HepG2 (cell line): Measurements from ENCODE around the gene CPAMD8. TPM values are rescaled to one million over a fixed set of nuclear protein-coding genes. Genes with fewer than 3 reads are reported as not detected.
A peak's percentile ranks its signal among the peaks of the same experiment; 100 is the strongest.

Source experiments
- CBFB ChIP-seq: sonication (generic); formaldehyde crosslinking; IDR thresholded peaks from 2 replicates; pipeline ENCODE4 v1.4.0; 2020; ENCODE audit warnings: missing genetic modification reagents
- CHD2 ChIP-seq: IDR thresholded peaks from 2 replicates; pipeline ENCODE4 v1.6.1; 2011; ENCODE audit warnings: low read depth, low read length, improper control_type of control experiment
- GABPB1 ChIP-seq: IDR thresholded peaks from 2 replicates; pipeline ENCODE4 v1.6.1; 2016; ENCODE audit warnings: mild to moderate bottlenecking, missing genetic modification reagents, moderate library complexity, missing compliant biosample characterization
- GATAD1 ChIP-seq: IDR thresholded peaks from 2 replicates; pipeline ENCODE4 v1.6.1; 2016; ENCODE audit warnings: missing genetic modification reagents, missing compliant biosample characterization
- HNRNPLL ChIP-seq: fragments of 200-400 bp; formaldehyde crosslinking; IDR thresholded peaks from 2 replicates; pipeline ENCODE4 v1.6.1; 2017; ENCODE audit warnings: mild to moderate bottlenecking, low read depth, low read length; ENCODE audit not compliant: poor library complexity, severe bottlenecking
- KAT8 ChIP-seq: IDR thresholded peaks from 2 replicates; pipeline ENCODE4 v1.6.1; 2016; ENCODE audit warnings: missing genetic modification reagents, missing compliant biosample characterization
- KDM6A ChIP-seq: IDR thresholded peaks from 2 replicates; pipeline ENCODE4 v1.6.1; 2016; ENCODE audit warnings: low read depth
- NCOA2 ChIP-seq: sonication (generic); formaldehyde crosslinking; IDR thresholded peaks from 2 replicates; pipeline ENCODE4 v1.8.0; 2022; ENCODE audit warnings: inconsistent platforms
- NFYC ChIP-seq: IDR thresholded peaks from 2 replicates; pipeline ENCODE4 v1.6.1; 2016; ENCODE audit warnings: missing genetic modification reagents, missing compliant biosample characterization
- POLR2G ChIP-seq: fragments of 200-400 bp; formaldehyde crosslinking; IDR thresholded peaks from 2 replicates; pipeline ENCODE4 v1.6.1; 2018; ENCODE audit warnings: mild to moderate bottlenecking, low read depth, low read length, moderate library complexity
- TBX3 ChIP-seq: fragments of 450-650 bp; IDR thresholded peaks from 2 replicates; pipeline ENCODE4 v1.6.1; 2017; ENCODE audit warnings: antibody characterized with exemption, mild to moderate bottlenecking, inconsistent platforms, borderline replicate concordance
- ZBTB1 ChIP-seq: sonication (generic); formaldehyde crosslinking; IDR thresholded peaks from 2 replicates; pipeline ENCODE4 v1.4.0; 2020; ENCODE audit warnings: missing genetic modification reagents, borderline replicate concordance
- ZFP1 ChIP-seq: IDR thresholded peaks from 2 replicates; pipeline ENCODE4 v1.6.1; 2016
- ZNF12 ChIP-seq: sonication (generic); formaldehyde crosslinking; IDR thresholded peaks from 2 replicates; pipeline ENCODE4 v1.5.0; 2020; ENCODE audit warnings: missing genetic modification reagents
- ZNF326 ChIP-seq: sonication (generic); formaldehyde crosslinking; IDR thresholded peaks from 2 replicates; pipeline ENCODE4 v1.4.0; 2020; ENCODE audit warnings: missing genetic modification reagents, borderline replicate concordance
- ZNF558 ChIP-seq: sonication (generic); formaldehyde crosslinking; IDR thresholded peaks from 2 replicates; pipeline ENCODE4 v1.9.0; 2022; ENCODE audit warnings: mild to moderate bottlenecking, missing genetic modification reagents, borderline replicate concordance
- ZNF761 ChIP-seq: sonication (generic); formaldehyde crosslinking; conservative IDR thresholded peaks from 2 replicates; pipeline ENCODE4 v1.4.0; 2020; ENCODE audit warnings: mild to moderate bottlenecking, missing genetic modification reagents
- polyA plus RNA-seq, 8 experiments: library from polyadenylated mRNA; depleted of rRNA in 3 of 8; stranded (reverse) in 7 of 8; unstranded in 1 of 8; fragments of >200 nt; fragmentation: Illumina TruSeq in 4 of 8; extraction: Trizol in 4 of 8; gene quantifications; 2 replicates each; pipeline versions ENCODE4 v1.2.1 to v1.2.3, GENCODE V29; 2011 to 2016; ENCODE audit warnings: low read depth in 4 of 8, missing spikeins in 1 of 8, mixed read lengths in 1 of 8; ENCODE audit not compliant: insufficient read depth in 1 of 8
- total RNA-seq, 5 experiments: library from RNA; depleted of rRNA; stranded (reverse); fragments of >200 nt; fragmentation: Illumina TruSeq; extraction: Trizol; gene quantifications; 2 replicates each; pipeline ENCODE4 v1.2.3, GENCODE V29; 2016; ENCODE audit warnings: low read depth in 1 of 5
- TF ChIP-seq, protein P1 (sequence below): sonication (generic); formaldehyde crosslinking; IDR thresholded peaks from 2 replicates; pipeline ENCODE4 v1.4.0; 2020; ENCODE audit warnings: missing genetic modification reagents
- TF ChIP-seq, protein P2 (sequence below): IDR thresholded peaks from 2 replicates; pipeline ENCODE4 v1.6.1; 2016; ENCODE audit warnings: low read depth, control low read depth
- TF ChIP-seq, protein P3 (sequence below): sonication (generic); formaldehyde crosslinking; IDR thresholded peaks from 2 replicates; pipeline ENCODE4 v1.4.0; 2020; ENCODE audit warnings: missing genetic modification reagents
- TF ChIP-seq, protein P4 (sequence below): sonication (generic); formaldehyde crosslinking; IDR thresholded peaks from 2 replicates; pipeline ENCODE4 v1.4.0; 2020; ENCODE audit warnings: missing genetic modification reagents
- TF ChIP-seq, protein P5 (sequence below): sonication (generic); formaldehyde crosslinking; IDR thresholded peaks from 2 replicates; pipeline ENCODE4 v1.5.0; 2020; ENCODE audit warnings: mild to moderate bottlenecking, missing genetic modification reagents, borderline replicate concordance

Gene CPAMD8
- total and polyA plus RNA-seq, 2 of the 13 experiments (the other 11 are each of a cell fraction or from before 2014, with no cell fraction given) = 0.29 to 0.34 TPM

DNA sequence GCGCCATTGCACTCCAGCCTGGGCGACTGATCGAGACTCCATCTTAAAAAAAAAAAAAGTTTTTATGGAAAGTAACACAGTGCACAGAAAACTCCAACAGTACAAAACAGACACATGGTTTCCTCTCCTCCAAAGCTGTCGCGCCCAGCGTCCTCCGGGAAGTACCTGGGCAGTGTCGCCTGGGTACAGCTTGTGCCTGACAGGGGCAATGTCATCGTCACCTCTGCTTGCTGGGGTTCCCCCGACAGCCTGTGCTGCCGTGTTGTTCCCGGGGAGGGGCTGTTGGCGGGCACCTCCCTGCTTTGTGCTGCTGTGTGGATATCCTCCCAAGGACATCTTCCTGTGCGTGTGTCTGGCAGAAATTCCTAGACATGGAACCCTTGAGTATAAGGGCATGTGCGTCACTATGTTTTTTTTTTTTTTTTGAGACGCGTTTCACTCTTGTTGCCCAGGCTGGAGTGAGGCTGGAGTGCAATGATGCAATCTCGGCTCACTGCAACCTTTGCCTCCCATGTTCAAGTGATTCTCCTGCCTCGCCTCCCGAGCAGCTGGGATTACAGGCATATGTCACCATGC is 140.2 kb downstream of the CPAMD8 start (continued):
- TF ChIP-seq KDM6A (CRISPR knock-in tag) = no peak
- TF ChIP-seq NCOA2 = no peak
- no peak for TF ChIP-seq NFYC (CRISPR knock-in tag)
- no peak for TF ChIP-seq ZNF326 (CRISPR knock-in tag)
- TF ChIP-seq, protein P1, sequence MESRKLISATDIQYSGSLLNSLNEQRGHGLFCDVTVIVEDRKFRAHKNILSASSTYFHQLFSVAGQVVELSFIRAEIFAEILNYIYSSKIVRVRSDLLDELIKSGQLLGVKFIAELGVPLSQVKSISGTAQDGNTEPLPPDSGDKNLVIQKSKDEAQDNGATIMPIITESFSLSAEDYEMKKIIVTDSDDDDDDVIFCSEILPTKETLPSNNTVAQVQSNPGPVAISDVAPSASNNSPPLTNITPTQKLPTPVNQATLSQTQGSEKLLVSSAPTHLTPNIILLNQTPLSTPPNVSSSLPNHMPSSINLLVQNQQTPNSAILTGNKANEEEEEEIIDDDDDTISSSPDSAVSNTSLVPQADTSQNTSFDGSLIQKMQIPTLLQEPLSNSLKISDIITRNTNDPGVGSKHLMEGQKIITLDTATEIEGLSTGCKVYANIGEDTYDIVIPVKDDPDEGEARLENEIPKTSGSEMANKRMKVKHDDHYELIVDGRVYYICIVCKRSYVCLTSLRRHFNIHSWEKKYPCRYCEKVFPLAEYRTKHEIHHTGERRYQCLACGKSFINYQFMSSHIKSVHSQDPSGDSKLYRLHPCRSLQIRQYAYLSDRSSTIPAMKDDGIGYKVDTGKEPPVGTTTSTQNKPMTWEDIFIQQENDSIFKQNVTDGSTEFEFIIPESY (CRISPR knock-in tag) = no peak
- 0 out of 2 replicates have a peak, but pooled peaks have one; percentile 29 for TF ChIP-seq ZNF761 (CRISPR knock-in tag)
- TF ChIP-seq, protein P2, sequence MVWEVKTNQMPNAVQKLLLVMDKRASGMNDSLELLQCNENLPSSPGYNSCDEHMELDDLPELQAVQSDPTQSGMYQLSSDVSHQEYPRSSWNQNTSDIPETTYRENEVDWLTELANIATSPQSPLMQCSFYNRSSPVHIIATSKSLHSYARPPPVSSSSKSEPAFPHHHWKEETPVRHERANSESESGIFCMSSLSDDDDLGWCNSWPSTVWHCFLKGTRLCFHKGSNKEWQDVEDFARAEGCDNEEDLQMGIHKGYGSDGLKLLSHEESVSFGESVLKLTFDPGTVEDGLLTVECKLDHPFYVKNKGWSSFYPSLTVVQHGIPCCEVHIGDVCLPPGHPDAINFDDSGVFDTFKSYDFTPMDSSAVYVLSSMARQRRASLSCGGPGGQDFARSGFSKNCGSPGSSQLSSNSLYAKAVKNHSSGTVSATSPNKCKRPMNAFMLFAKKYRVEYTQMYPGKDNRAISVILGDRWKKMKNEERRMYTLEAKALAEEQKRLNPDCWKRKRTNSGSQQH (CRISPR knock-in tag) = no peak
- no peak for TF ChIP-seq ZFP1
- TF ChIP-seq, protein P3, sequence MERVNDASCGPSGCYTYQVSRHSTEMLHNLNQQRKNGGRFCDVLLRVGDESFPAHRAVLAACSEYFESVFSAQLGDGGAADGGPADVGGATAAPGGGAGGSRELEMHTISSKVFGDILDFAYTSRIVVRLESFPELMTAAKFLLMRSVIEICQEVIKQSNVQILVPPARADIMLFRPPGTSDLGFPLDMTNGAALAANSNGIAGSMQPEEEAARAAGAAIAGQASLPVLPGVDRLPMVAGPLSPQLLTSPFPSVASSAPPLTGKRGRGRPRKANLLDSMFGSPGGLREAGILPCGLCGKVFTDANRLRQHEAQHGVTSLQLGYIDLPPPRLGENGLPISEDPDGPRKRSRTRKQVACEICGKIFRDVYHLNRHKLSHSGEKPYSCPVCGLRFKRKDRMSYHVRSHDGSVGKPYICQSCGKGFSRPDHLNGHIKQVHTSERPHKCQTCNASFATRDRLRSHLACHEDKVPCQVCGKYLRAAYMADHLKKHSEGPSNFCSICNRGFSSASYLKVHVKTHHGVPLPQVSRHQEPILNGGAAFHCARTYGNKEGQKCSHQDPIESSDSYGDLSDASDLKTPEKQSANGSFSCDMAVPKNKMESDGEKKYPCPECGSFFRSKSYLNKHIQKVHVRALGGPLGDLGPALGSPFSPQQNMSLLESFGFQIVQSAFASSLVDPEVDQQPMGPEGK (CRISPR knock-in tag) = peak; percentile 74
- TF ChIP-seq GATAD1 (CRISPR knock-in tag) = no peak
- 0 out of 2 replicates have a peak, but pooled peaks have one; percentile 15 for TF ChIP-seq GABPB1
- TF ChIP-seq, protein P4, sequence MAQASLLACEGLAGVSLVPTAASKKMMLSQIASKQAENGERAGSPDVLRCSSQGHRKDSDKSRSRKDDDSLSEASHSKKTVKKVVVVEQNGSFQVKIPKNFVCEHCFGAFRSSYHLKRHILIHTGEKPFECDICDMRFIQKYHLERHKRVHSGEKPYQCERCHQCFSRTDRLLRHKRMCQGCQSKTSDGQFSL = no peak
- 0 out of 2 replicates have a peak, but pooled peaks have one; percentile 25 for TF ChIP-seq POLR2G
- TF ChIP-seq ZNF12 = no peak
- no peak for TF ChIP-seq CHD2
- no peak for TF ChIP-seq KAT8 (CRISPR knock-in tag)
- no peak for TF ChIP-seq HNRNPLL
- no peak for TF ChIP-seq TBX3
- TF ChIP-seq ZNF558 (CRISPR knock-in tag) = no peak
- TF ChIP-seq ZBTB1 (CRISPR knock-in tag) = no peak
- TF ChIP-seq CBFB (CRISPR knock-in tag) = no peak
- TF ChIP-seq, protein P5, sequence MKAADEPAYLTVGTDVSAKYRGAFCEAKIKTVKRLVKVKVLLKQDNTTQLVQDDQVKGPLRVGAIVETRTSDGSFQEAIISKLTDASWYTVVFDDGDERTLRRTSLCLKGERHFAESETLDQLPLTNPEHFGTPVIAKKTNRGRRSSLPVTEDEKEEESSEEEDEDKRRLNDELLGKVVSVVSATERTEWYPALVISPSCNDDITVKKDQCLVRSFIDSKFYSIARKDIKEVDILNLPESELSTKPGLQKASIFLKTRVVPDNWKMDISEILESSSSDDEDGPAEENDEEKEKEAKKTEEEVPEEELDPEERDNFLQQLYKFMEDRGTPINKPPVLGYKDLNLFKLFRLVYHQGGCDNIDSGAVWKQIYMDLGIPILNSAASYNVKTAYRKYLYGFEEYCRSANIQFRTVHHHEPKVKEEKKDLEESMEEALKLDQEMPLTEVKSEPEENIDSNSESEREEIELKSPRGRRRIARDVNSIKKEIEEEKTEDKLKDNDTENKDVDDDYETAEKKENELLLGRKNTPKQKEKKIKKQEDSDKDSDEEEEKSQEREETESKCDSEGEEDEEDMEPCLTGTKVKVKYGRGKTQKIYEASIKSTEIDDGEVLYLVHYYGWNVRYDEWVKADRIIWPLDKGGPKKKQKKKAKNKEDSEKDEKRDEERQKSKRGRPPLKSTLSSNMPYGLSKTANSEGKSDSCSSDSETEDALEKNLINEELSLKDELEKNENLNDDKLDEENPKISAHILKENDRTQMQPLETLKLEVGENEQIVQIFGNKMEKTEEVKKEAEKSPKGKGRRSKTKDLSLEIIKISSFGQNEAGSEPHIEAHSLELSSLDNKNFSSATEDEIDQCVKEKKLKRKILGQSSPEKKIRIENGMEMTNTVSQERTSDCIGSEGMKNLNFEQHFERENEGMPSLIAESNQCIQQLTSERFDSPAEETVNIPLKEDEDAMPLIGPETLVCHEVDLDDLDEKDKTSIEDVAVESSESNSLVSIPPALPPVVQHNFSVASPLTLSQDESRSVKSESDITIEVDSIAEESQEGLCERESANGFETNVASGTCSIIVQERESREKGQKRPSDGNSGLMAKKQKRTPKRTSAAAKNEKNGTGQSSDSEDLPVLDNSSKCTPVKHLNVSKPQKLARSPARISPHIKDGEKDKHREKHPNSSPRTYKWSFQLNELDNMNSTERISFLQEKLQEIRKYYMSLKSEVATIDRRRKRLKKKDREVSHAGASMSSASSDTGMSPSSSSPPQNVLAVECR = peak; percentile 27; the same call in 1 of the 2 replicates
